Mesangial cell (primary cell): ENCODE measurements around the gene TTC9. TPM values are rescaled to one million over a fixed set of nuclear protein-coding genes. Genes with fewer than 3 reads are reported as not detected.

ENCODE experiments used
- total RNA-seq: library from RNA; depleted of rRNA; stranded (reverse); fragments of >200 nt; gene quantifications from 2 replicates; pipeline ENCODE4 v1.2.3, GENCODE V29; 2015

Gene TTC9
- 4.9 and 6.5 TPM in 2 replicates for total RNA-seq

GRCh38 chr14:70641548-70642302 is at the start of gene TTC9:
TSS of gene TTC9 (plus strand) at chr14:70641916. CDS start at chr14:70642130, 214 bp downstream.

GRCh38 chr14:70600382-70601157 is 41.1 kb upstream of the TTC9 start, which contains the start of gene MED6:
TSS of gene MED6 (minus strand) at chr14:70600655. CDS start at chr14:70600637, 18 bp downstream.

Other genes starting within 250 kb of the TTC9 start
- 7.3 and 13.6 TPM in 2 replicates for gene SYNJ2BP, start 224.8 kb upstream of the TTC9 start, total RNA-seq
- gene ADAM21, start 189.7 kb upstream of the TTC9 start, total RNA-seq = under 0.01 TPM in 1 of 2 replicates, not detected in the other
- under 0.01 and 0.25 TPM in 2 replicates for gene ADAM20, start 106.9 kb upstream of the TTC9 start, total RNA-seq
- 19.7 and 19.8 TPM in 2 replicates for gene MED6, start 41.3 kb upstream of the TTC9 start, total RNA-seq
- 9.8 and 13.7 TPM in 2 replicates for gene MAP3K9, start 167.6 kb downstream of the TTC9 start, total RNA-seq